NB4 (cell line): Measurements from ENCODE around the gene PAX4.
A peak's percentile ranks its signal among the peaks of the same experiment; 100 is the strongest.

ENCODE experiments used
- CTCF ChIP-seq: IDR thresholded peaks from one replicate; pipeline ENCODE4 v1.5.1; 2012; ENCODE audit warnings: low read depth, low read length
- MAX ChIP-seq: IDR thresholded peaks from 2 replicates; pipeline ENCODE4 v1.6.1; 2011; ENCODE audit warnings: low read depth, low read length
- POLR2A ChIP-seq: IDR thresholded peaks from 2 replicates; pipeline ENCODE4 v1.6.1; 2011; ENCODE audit warnings: mild to moderate bottlenecking; ENCODE audit not compliant: insufficient read length; ENCODE audit errors: extremely low read depth

GRCh38 chr7:127598318-127598717 is 19.6 kb downstream of the PAX4 start:
- TF ChIP-seq CTCF: peak; percentile 55
- TF ChIP-seq MAX: no peak
- no peak for TF ChIP-seq POLR2A
